Heart right ventricle (tissue), 16 donors: ENCODE data around the gene PCDHA7. TPM values are rescaled to one million over a fixed set of nuclear protein-coding genes. Genes with fewer than 3 reads are reported as not detected.
"Not testable (repeated sequence)": the region's sequence is repeated elsewhere in the genome, so short reads cannot be mapped to it uniquely, and the experiment has no call there.

Experiments used
- ATAC-seq, 8 donors: fragments of 200-7000 bp; cut with Tn5 transposase; one replicate each; pipeline ENCODE4 v1.9.1; 2020; ENCODE audit warnings: mild to moderate bottlenecking in 8 of 8, moderate library complexity in 8 of 8, moderate number of reproducible peaks in 1 of 8
- DNase-seq, 2 donors: peaks; one replicate each; pipeline ENCODE4 v3.0.0-alpha.2; 2020
- H3K27ac ChIP-seq, 10 donors: fragments of 200-600 bp; sonication (generic) in 2 of 10; one replicate each; pipeline versions ENCODE4 v1.5.0 to v1.8.0; 2020 to 2022; ENCODE audit warnings: mild to moderate bottlenecking in 3 of 10
- H3K27me3 ChIP-seq, 7 donors: fragments of 200-600 bp; one replicate each; pipeline ENCODE4 v1.8.0; 2021 to 2022; ENCODE audit warnings: mild to moderate bottlenecking in 2 of 7
- H3K36me3 ChIP-seq, 9 donors: fragments of 200-600 bp; sonication (generic) in 1 of 9; one replicate each; pipeline versions ENCODE4 v1.5.0 to v1.8.0; 2020 to 2022; ENCODE audit warnings: mild to moderate bottlenecking in 2 of 9
- H3K4me1 ChIP-seq, 9 donors: fragments of 200-600 bp; sonication (generic) in 1 of 9; one replicate each; pipeline versions ENCODE4 v1.5.0 to v1.8.0; 2020 to 2022; ENCODE audit warnings: mild to moderate bottlenecking in 4 of 9
- H3K4me3 ChIP-seq, 10 donors: fragments of 200-600 bp; sonication (generic) in 2 of 10; one replicate each; pipeline versions ENCODE4 v1.5.0 to v1.8.0; 2020 to 2022; ENCODE audit warnings: mild to moderate bottlenecking in 7 of 10, moderate library complexity in 2 of 10
- H3K9me3 ChIP-seq, 11 donors: fragments of 200-600 bp in 10 of 11; sonication (generic) in 2 of 11; one replicate each; pipeline versions ENCODE4 v1.5.0 to v1.8.0; 2013 to 2022; ENCODE audit warnings: mild to moderate bottlenecking in 2 of 11, control low read depth in 1 of 11, moderate library complexity in 1 of 11
- WGBS, 2 donors: extraction: QIAGEN DNeasy Blood & Tissue Kit; methylation state at CpG; one replicate each; pipeline ENCODE4 v1.1.7; 2013; ENCODE audit warnings: inconsistent platforms in 1 of 2; 5-methylcytosine and 5-hydroxymethylcytosine counted together
- intact Hi-C, 10 donors: fragments of 100-400 bp; cut with DNase I; formaldehyde crosslinking; loops; one replicate each; pipeline versions ENCODE4 v1.11.1 to v1.14.2; 2022
- polyA plus RNA-seq, 2 donors: library from polyadenylated mRNA; stranded (reverse); fragments of 200-250 nt; gene quantifications; one replicate each; pipeline ENCODE4 v1.2.3, GENCODE V29; 2013
- total RNA-seq, 10 donors: library from RNA; stranded (reverse); fragmentation: NEBNext Ultra II Directional in 3 of 10; extraction: Animal tissue kit (Norgen Biotek cat#: 25700) in 3 of 10; gene quantifications; one replicate each; pipeline versions ENCODE4 v1.2.1 to v1.2.4, GENCODE V29; 2021 to 2023
- TF ChIP-seq, protein P1 (sequence below), 9 donors: fragments of 200-600 bp; sonication (generic) in 2 of 9; IDR thresholded peaks; one replicate each; pipeline versions ENCODE4 v1.5.0 to v1.8.0; 2021 to 2022; ENCODE audit warnings: antibody characterized with exemption in 9 of 9, mild to moderate bottlenecking in 5 of 9, moderate library complexity in 1 of 9
- donor health status: Arrhythmogenic right ventricular cardiomyopathy.
- donor health status: ischemic (EF 13 %, LVEDD 7.1; RV severe dilation, severe dysfunction).
- donor health status: healthy with polysubstance abuse.
- donor health status: DM: no; HTN: yes; CAD: no.
- donor health status: DM: no; HTN: no; CAD: no.
- donor health status: ischemic (EF 25% LVEDD 6.9; RV normal size, moderate dysfunction).
- donor health status: ischemic (EF 25% LVEDD 5.7; RV mildly dilated, moderate dysfunction).
- donor health status: healthy.
- donor health status: DM: yes; HTN: yes; CAD: no.
- donor health status: Ischemic cardiomyopathy.
- donor health status: ischemic (EF 35%, LVEDD 5.7; RV mildly dilated, moderate dysfunction).
- donor health status: nonischemic (EF 11% LVEDD 7.7; RV severe dilation, severe dysfunction).
- donor health status: DM: yes; HTN: yes; CAD: no.
- donor health status: PGD.
- donor health status: ischemic (EF 29% LVEDD 5.4; RV normal size, mild dysfunction).
- donor health status: nonischemic (EF 23%, LVEDD 6.1; RV moderate dilation, normal function).

Gene PCDHA7
- total and polyA plus RNA-seq, 12 donors, result 0.01 to 0.15 (median 0.09) TPM; not detected in 8

DNA sequence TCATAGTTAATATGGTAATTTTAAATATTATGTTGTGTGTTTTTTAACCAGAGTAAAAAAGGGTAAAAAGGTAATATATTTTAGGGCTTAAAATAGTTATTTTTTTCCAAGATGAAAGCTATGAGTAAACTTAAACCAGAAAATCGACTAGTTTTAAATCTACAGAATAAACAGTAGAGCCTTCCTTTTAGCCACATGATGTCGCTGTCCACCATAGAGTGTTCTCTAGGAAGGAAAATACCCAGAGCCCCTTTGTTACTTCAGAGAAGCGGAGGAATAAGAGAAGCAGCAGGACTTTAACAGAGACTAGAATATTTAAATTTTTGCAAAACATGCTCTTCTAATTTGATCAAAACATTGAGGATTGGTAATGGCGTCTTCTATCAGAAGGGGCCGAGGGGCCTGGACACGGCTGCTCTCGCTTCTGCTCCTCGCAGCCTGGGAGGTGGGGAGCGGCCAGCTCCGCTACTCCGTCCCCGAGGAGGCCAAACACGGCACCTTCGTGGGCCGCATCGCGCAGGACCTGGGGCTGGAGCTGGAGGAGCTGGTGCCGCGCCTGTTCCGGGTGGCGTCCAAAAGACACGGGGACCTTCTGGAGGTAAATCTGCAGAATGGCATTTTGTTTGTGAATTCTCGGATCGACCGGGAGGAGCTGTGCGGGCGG is 39.3 kb upstream of the PCDHA7 start, which contains the start of gene PCDHA2:
PCDHA2 (plus strand) TSS at position 258 of the 664 bp plus-strand sequence.
- Histone ChIP-seq H3K4me1 (no peaks in the 10 kb centered on the region), H3K27ac (no peak within 1 kb of the TSS), H3K9me3 (peaks cover 0 to 91% (median 20%) of the 10 kb centered on the region in 11 donors), H3K36me3 (no peaks in the 10 kb centered on the region), H3K4me3 (peak within 1 kb of the TSS in 2 of 10 donors; percentile 30 to 37), H3K27me3 (peaks cover 0 to 50% (median 18%) of the 10 kb centered on the region in 7 donors)
- TF ChIP-seq, protein P1, sequence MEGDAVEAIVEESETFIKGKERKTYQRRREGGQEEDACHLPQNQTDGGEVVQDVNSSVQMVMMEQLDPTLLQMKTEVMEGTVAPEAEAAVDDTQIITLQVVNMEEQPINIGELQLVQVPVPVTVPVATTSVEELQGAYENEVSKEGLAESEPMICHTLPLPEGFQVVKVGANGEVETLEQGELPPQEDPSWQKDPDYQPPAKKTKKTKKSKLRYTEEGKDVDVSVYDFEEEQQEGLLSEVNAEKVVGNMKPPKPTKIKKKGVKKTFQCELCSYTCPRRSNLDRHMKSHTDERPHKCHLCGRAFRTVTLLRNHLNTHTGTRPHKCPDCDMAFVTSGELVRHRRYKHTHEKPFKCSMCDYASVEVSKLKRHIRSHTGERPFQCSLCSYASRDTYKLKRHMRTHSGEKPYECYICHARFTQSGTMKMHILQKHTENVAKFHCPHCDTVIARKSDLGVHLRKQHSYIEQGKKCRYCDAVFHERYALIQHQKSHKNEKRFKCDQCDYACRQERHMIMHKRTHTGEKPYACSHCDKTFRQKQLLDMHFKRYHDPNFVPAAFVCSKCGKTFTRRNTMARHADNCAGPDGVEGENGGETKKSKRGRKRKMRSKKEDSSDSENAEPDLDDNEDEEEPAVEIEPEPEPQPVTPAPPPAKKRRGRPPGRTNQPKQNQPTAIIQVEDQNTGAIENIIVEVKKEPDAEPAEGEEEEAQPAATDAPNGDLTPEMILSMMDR (IDR thresholded peaks at IDR 0.05), result peak in 2 of 9 donors; percentile 28 to 29
- ATAC-seq (no peak), DNase-seq (no peak)
- 14 to 15% methylated on average over 27 of the region's 27 CpGs for WGBS, 2 donors
- intact Hi-C loops, result no loop called here

DNA sequence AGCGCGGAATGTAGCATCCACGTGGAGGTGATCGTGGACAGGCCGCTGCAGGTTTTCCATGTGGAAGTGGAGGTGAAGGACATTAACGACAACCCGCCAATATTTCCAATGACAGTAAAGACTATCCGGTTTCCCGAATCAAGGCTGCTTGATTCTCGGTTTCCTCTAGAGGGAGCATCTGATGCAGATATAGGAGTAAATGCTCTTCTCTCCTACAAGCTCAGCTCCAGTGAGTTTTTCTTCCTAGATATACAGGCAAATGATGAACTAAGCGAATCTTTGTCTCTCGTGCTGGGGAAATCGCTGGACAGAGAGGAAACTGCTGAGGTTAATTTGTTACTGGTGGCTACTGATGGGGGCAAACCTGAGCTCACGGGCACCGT is 38.8 kb upstream of the PCDHA7 start:
- H3K36me3 ChIP-seq, result no peaks in the 10 kb centered on the region
- H3K27me3 ChIP-seq, result peaks cover 0 to 54% (median 18%) of the 10 kb centered on the region in 7 donors
- no peak for ATAC-seq
- H3K4me1 ChIP-seq, result no peaks in the 10 kb centered on the region
- TF ChIP-seq, protein P1 (IDR thresholded peaks at IDR 0.05), result peak in 1 of 9 donors; percentile 14
- peaks cover 0 to 86% (median 20%) of the 10 kb centered on the region in 11 donors for H3K9me3 ChIP-seq
- DNase-seq, result no peak
- intact Hi-C loops, result no loop called here
- no peak overlapping the region for H3K27ac ChIP-seq
- 16 to 19% methylated on average over 15 of the region's 15 CpGs for WGBS, 2 donors
- H3K4me3 ChIP-seq, result peak overlapping the region in 2 of 10 donors; percentile 30 to 37

DNA sequence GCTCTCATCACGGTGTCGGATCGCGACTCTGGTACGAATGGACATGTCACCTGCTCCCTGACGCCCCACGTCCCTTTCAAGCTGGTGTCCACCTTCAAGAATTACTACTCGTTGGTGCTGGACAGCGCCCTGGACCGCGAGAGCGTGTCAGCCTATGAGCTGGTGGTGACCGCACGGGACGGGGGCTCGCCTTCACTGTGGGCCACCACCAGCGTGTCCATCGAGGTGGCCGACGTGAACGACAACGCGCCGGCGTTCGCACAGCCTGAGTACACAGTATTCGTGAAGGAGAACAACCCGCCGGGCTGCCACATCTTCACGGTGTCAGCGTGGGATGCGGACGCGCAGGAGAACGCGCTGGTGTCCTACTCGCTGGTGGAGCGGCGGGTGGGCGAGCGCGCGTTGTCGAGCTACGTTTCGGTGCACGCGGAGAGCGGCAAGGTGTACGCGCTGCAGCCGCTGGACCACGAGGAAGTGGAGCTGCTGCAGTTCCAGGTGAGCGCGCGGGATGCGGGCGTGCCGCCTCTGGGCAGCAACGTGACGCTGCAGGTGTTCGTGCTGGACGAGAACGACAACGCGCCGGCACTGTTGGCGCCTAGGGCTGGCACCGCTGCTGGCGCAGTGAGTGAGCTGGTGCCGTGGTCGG is 37.9 kb upstream of the PCDHA7 start:
- H3K36me3 ChIP-seq, H3K4me1 ChIP-seq, H3K27ac ChIP-seq, DNase-seq, intact Hi-C loops, H3K4me3 ChIP-seq, ATAC-seq: not testable (repeated sequence)
- WGBS, 2 donors, result 37 to 50% methylated on average over 59 to 72 of the region's 72 CpGs
- Histone ChIP-seq H3K9me3 (peaks cover 0 to 84% (median 20%) of the 10 kb centered on the region in 11 donors), H3K27me3 (peaks cover 0 to 61% (median 21%) of the 10 kb centered on the region in 7 donors)

DNA sequence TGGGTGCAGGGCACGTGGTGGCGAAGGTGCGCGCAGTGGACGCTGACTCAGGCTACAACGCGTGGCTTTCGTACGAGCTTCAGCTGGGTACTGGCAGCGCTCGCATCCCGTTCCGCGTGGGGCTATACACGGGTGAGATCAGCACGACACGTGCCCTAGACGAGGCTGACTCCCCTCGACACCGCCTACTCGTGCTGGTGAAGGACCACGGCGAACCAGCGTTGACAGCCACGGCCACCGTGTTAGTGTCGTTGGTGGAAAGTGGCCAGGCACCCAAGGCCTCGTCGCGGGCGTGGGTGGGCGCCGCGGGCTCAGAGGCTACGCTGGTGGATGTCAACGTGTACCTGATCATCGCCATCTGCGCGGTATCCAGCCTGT is 37.4 kb upstream of the PCDHA7 start:
- H3K4me3 ChIP-seq, result no peak overlapping the region
- H3K27me3 ChIP-seq, result peaks cover 0 to 67% (median 26%) of the 10 kb centered on the region in 7 donors
- peaks cover 0 to 84% (median 21%) of the 10 kb centered on the region in 11 donors for H3K9me3 ChIP-seq
- no peak overlapping the region for H3K27ac ChIP-seq
- H3K4me1 ChIP-seq, result no peaks in the 10 kb centered on the region
- H3K36me3 ChIP-seq, result no peaks in the 10 kb centered on the region
- WGBS, 2 donors, result 42 to 50% methylated on average over 39 of the region's 39 CpGs
- ATAC-seq (no peak), DNase-seq (no peak)
- TF ChIP-seq, protein P1 (IDR thresholded peaks at IDR 0.05), result no peak
- intact Hi-C loops, result no loop called here
